Hematopoietic multipotent progenitor cell treated with erythropoietin and hydrocortisone succinate and interleukin-3 and kit ligand, for 6 days (in vitro differentiated cells): ENCODE results near the gene GTPBP6.

ENCODE experiments used
- DNase-seq: peaks from one replicate; pipeline ENCODE4 v3.0.0-alpha.2; 2015

GTPBP6 gene

GRCh38 chrX:318739-319578, at the start of gene GTPBP6:
TSS of gene GTPBP6 (minus strand) at chrX:318796. CDS start at chrX:318787, 9 bp downstream.
- peak; percentile 99 for DNase-seq

GRCh38 chrX:367866-368265, 49.3 kb upstream of the GTPBP6 start:
- DNase-seq: no peak

GRCh38 chrX:367349-367748, 48.8 kb upstream of the GTPBP6 start:
- DNase-seq: no peak

GRCh38 chrX:363621-364375, 45.2 kb upstream of the GTPBP6 start:
- DNase-seq: no peak

- no peak for DNase-seq
Observed at GRCh38 chrX:362937-363620, 44.5 kb upstream of the GTPBP6 start.

- DNase-seq: no peak
Observed at GRCh38 chrX:362351-362750, 43.8 kb upstream of the GTPBP6 start.

- no peak for DNase-seq
Observed at GRCh38 chrX:361231-362145, 42.9 kb upstream of the GTPBP6 start.

GRCh38 chrX:360496-361150, 42.0 kb upstream of the GTPBP6 start:
- no peak for DNase-seq

GRCh38 chrX:358651-359143, 40.1 kb upstream of the GTPBP6 start:
- DNase-seq: no peak

- DNase-seq: peak; percentile 13
Observed at GRCh38 chrX:357693-358471, 39.3 kb upstream of the GTPBP6 start.

GRCh38 chrX:357035-357692, 38.6 kb upstream of the GTPBP6 start:
- DNase-seq: no peak

- peak; percentile 5 for DNase-seq
Observed at GRCh38 chrX:356385-357034, 37.9 kb upstream of the GTPBP6 start.

GRCh38 chrX:355329-356050, 36.9 kb upstream of the GTPBP6 start:
- no peak for DNase-seq

GRCh38 chrX:353566-354535, 35.3 kb upstream of the GTPBP6 start:
- DNase-seq: no peak

- no peak for DNase-seq
Observed at GRCh38 chrX:352582-353314, 34.2 kb upstream of the GTPBP6 start.

- DNase-seq: no peak
Observed at GRCh38 chrX:352181-352580, 33.6 kb upstream of the GTPBP6 start.

- no peak for DNase-seq
Observed at GRCh38 chrX:351736-352135, 33.1 kb upstream of the GTPBP6 start.
